ENCODE measurements around the gene SNURF. TPM values are rescaled to one million over a fixed set of nuclear protein-coding genes. Genes with fewer than 3 reads are reported as not detected.

SNURF gene
- total and polyA plus RNA-seq, 2 donors, result 6.9 to 8.9 TPM

DNA sequence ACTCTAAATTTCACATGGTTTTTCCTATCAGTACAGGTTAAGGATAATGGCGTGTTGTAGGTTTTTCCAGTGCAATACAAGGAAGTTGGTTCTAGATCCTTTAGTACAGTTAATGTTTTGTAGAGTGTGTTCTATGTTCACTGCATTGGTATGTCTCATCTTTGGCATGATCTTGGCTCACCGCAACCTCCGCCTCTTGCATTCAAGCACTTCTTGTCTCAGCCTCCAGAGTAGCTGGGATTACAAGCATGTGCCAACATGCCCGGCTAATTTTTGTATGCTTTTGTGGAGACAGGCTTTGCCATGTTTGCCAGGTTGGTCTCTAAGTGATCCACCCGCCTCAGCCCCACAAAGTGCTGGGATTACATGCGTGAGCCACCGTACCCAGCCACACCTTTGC, 30.4 kb downstream of the SNURF start:
- peaks cover 3 to 8% of the 10 kb centered on the region in 2 donors for H3K36me3 ChIP-seq (ENCODE audit: control insufficient read depth in 2 of 2, insufficient read depth in 2 of 2, low read length in 1 of 2)
- no peaks in the 10 kb centered on the region for H3K9me3 ChIP-seq (ENCODE audit: control insufficient read depth in 2 of 2, insufficient read depth in 1 of 2, low read length in 1 of 2)
- H3K4me1 ChIP-seq (ENCODE audit: control insufficient read depth in 2 of 2, insufficient read depth in 2 of 2, low read length in 2 of 2), result no peaks in the 10 kb centered on the region
- no peaks in the 10 kb centered on the region for H3K27me3 ChIP-seq (ENCODE audit: control insufficient read depth in 2 of 2, insufficient read depth in 1 of 2, low read length in 1 of 2)
- H3K27ac ChIP-seq (ENCODE audit: low read depth in 1 of 2, low read length in 1 of 2), result no peak overlapping the region
- DNase-seq (ENCODE audit: low read depth in 6 of 9, low spot score in 9 of 9), result no peak
- H3K4me3 ChIP-seq (ENCODE audit: low read length in 2 of 2), result no peak overlapping the region
- 94% methylated on average over 7 of the region's 7 CpGs for WGBS

GRCh38 chr15:24986653-24987052, 31.9 kb downstream of the SNURF start:
- peaks cover 3 to 9% of the 10 kb centered on the region in 2 donors for H3K36me3 ChIP-seq (ENCODE audit: control insufficient read depth in 2 of 2, insufficient read depth in 2 of 2, low read length in 1 of 2)
- H3K27ac ChIP-seq (ENCODE audit: low read depth in 1 of 2, low read length in 1 of 2), result no peak overlapping the region
- DNase-seq (ENCODE audit: low read depth in 6 of 9, low spot score in 9 of 9), result no peak
- no peaks in the 10 kb centered on the region for H3K27me3 ChIP-seq (ENCODE audit: control insufficient read depth in 2 of 2, insufficient read depth in 1 of 2, low read length in 1 of 2)
- H3K4me1 ChIP-seq (ENCODE audit: control insufficient read depth in 2 of 2, insufficient read depth in 2 of 2, low read length in 2 of 2), result no peaks in the 10 kb centered on the region
- 92% methylated on average over 6 of the region's 6 CpGs for WGBS
- H3K9me3 ChIP-seq (ENCODE audit: control insufficient read depth in 2 of 2, insufficient read depth in 1 of 2, low read length in 1 of 2), result peaks cover 0 to 2% of the 10 kb centered on the region in 2 donors
- no peak overlapping the region for H3K4me3 ChIP-seq (ENCODE audit: low read length in 2 of 2)

Other genes starting within 250 kb of the SNURF start
- gene SNRPN, start within 50 bp of the SNURF start, total RNA-seq, result 148 TPM
- gene SNRPN, start within 50 bp of the SNURF start, polyA plus RNA-seq, result 149 TPM